Fibroblast of skin of abdomen (primary cell): ENCODE results near the gene MYL11.

Source experiments
- DNase-seq: peaks from one replicate; pipeline ENCODE4 v3.0.0-alpha.2; 2013

Gene MYL11

GRCh38 chr16:30397056-30397455, 22.5 kb downstream of the MYL11 start:
- no peak for DNase-seq

- no peak for DNase-seq
Measured at GRCh38 chr16:30397776-30398660, 23.4 kb downstream of the MYL11 start.

GRCh38 chr16:30398661-30399434, 24.2 kb downstream of the MYL11 start:
- DNase-seq: no peak

- DNase-seq: no peak
Measured at GRCh38 chr16:30399435-30400186, 25.0 kb downstream of the MYL11 start.

- no peak for DNase-seq
Measured at GRCh38 chr16:30401768-30402425, 27.3 kb downstream of the MYL11 start.

- no peak for DNase-seq
Measured at GRCh38 chr16:30406795-30407101, 32.1 kb downstream of the MYL11 start.

- peak; percentile 86 for DNase-seq
Measured at GRCh38 chr16:30407102-30407803, 32.7 kb downstream of the MYL11 start, which contains the start of gene ZNF771. Gene ZNF771, plus strand, starts transcription at chr16:30407606. Its CDS starts 448 bp downstream, at chr16:30408054.

GRCh38 chr16:30407804-30408534, 33.4 kb downstream of the MYL11 start:
- no peak for DNase-seq

- peak; percentile 83 for DNase-seq
Measured at GRCh38 chr16:30409125-30410060, 34.8 kb downstream of the MYL11 start.

GRCh38 chr16:30413112-30413806, 38.7 kb downstream of the MYL11 start:
- no peak for DNase-seq

- DNase-seq: no peak
Measured at GRCh38 chr16:30414159-30414558, 39.6 kb downstream of the MYL11 start.

- no peak for DNase-seq
Measured at GRCh38 chr16:30416047-30416603, 41.5 kb downstream of the MYL11 start.

GRCh38 chr16:30416624-30417528, 42.3 kb downstream of the MYL11 start:
- no peak for DNase-seq

GRCh38 chr16:30417529-30418349, 43.1 kb downstream of the MYL11 start:
- peak; percentile 87 for DNase-seq

- DNase-seq: no peak
Measured at GRCh38 chr16:30418350-30419181, 44.0 kb downstream of the MYL11 start.

GRCh38 chr16:30421010-30421409, 46.4 kb downstream of the MYL11 start:
- no peak for DNase-seq
